Cardiac muscle cell (in vitro differentiated cells and primary cell): ENCODE results near the gene IL17REL. TPM values are rescaled to one million over a fixed set of nuclear protein-coding genes. Genes with fewer than 3 reads are reported as not detected.
A peak's percentile ranks its signal among the peaks of the same experiment; 100 is the strongest.

Source experiments
- DNase-seq, 2 donors: peaks; one replicate each; pipeline versions ENCODE4 v3.0.0 to v3.0.0-alpha.2; 2010 to 2017; ENCODE audit warnings: low read depth in 1 of 2, low spot score in 1 of 2
- H3K27ac ChIP-seq: fragments of 200-600 bp; sonication (generic); 2 replicates; pipeline ENCODE4 v1.5.1; 2016
- H3K27me3 ChIP-seq: fragments of 200-600 bp; sonication (generic); 2 replicates; pipeline ENCODE4 v1.6.0; 2016; ENCODE audit warnings: control low read depth
- H3K36me3 ChIP-seq: fragments of 200-600 bp; sonication (generic); 2 replicates; pipeline ENCODE4 v1.5.1; 2016; ENCODE audit warnings: control low read depth
- H3K4me1 ChIP-seq: fragments of 200-600 bp; sonication (generic); 2 replicates; pipeline ENCODE4 v1.8.1; 2017; ENCODE audit warnings: low read depth, mild to moderate bottlenecking, mixed run types
- H3K4me3 ChIP-seq: fragments of 200-600 bp; sonication (generic); 2 replicates; pipeline ENCODE4 v1.5.1; 2016; ENCODE audit warnings: mild to moderate bottlenecking
- H3K9me3 ChIP-seq: fragments of 200-600 bp; sonication (generic); 2 replicates; pipeline ENCODE4 v1.5.1; 2017; ENCODE audit warnings: low read depth, mild to moderate bottlenecking, control low read depth
- CTCF ChIP-seq: IDR thresholded peaks from 2 replicates; pipeline ENCODE4 v1.5.1; 2012; ENCODE audit warnings: low read depth, mild to moderate bottlenecking, low read length
- polyA plus RNA-seq: library from polyadenylated mRNA; unstranded; fragments of >200 nt; fragmentation: Nextera tagmentation; extraction: Ambion mirVana; gene quantifications from 2 replicates; pipeline ENCODE4 v1.2.1, GENCODE V29; 2016
- total RNA-seq: library from RNA; depleted of rRNA; stranded (reverse); fragments of >200 nt; gene quantifications from 2 replicates; pipeline ENCODE4 v1.2.3, GENCODE V29; 2016

Gene IL17REL
- total RNA-seq: 1.8 TPM in 1 of 2 replicates, not detected in the other
- polyA plus RNA-seq: not detected in 2 replicates

GRCh38 chr22:50012211-50013181 is at the start of gene IL17REL:
IL17REL (minus strand) TSS chr22:50012765; CDS start chr22:50012646, 119 bp downstream.
- no peak within 1 kb of the TSS for H3K4me3 ChIP-seq
- peak in 1 of 2 donors; percentile 22 for DNase-seq
- H3K4me1 ChIP-seq: no peaks in the 10 kb centered on the region
- H3K36me3 ChIP-seq: no peaks in the 10 kb centered on the region
- peaks cover 88% of the 10 kb centered on the region for H3K27me3 ChIP-seq
- peak; percentile 26 for TF ChIP-seq CTCF
- H3K9me3 ChIP-seq: no peaks in the 10 kb centered on the region
- H3K27ac ChIP-seq: no peak within 1 kb of the TSS

- no peak for TF ChIP-seq CTCF
- H3K4me3 ChIP-seq: no peak overlapping the region
- H3K27ac ChIP-seq: no peak overlapping the region
- H3K9me3 ChIP-seq: no peaks in the 10 kb centered on the region
- H3K36me3 ChIP-seq: no peaks in the 10 kb centered on the region
- peaks cover 21% of the 10 kb centered on the region for H3K4me1 ChIP-seq
- no peak for DNase-seq
- peaks cover 12% of the 10 kb centered on the region for H3K27me3 ChIP-seq
These were observed 49.3 kb upstream of the IL17REL start for GRCh38 chr22:50061824-50062355.

GRCh38 chr22:50061141-50061823 is 48.7 kb upstream of the IL17REL start:
- Histone ChIP-seq H3K27ac (no peak overlapping the region), H3K9me3 (no peaks in the 10 kb centered on the region), H3K4me3 (no peak overlapping the region), H3K4me1 (peaks cover 21% of the 10 kb centered on the region), H3K27me3 (peaks cover 12% of the 10 kb centered on the region), H3K36me3 (no peaks in the 10 kb centered on the region)
- no peak for TF ChIP-seq CTCF
- DNase-seq: no peak

GRCh38 chr22:50060441-50061140 is 48.0 kb upstream of the IL17REL start:
- Histone ChIP-seq H3K9me3 (no peaks in the 10 kb centered on the region), H3K27me3 (peaks cover 12% of the 10 kb centered on the region), H3K36me3 (no peaks in the 10 kb centered on the region), H3K4me1 (peaks cover 21% of the 10 kb centered on the region), H3K27ac (no peak overlapping the region), H3K4me3 (no peak overlapping the region)
- DNase-seq: no peak
- no peak for TF ChIP-seq CTCF

GRCh38 chr22:50059881-50060262 is 47.3 kb upstream of the IL17REL start:
- Histone ChIP-seq H3K27me3 (peaks cover 12% of the 10 kb centered on the region), H3K27ac (peak overlapping the region; percentile 14), H3K4me3 (no peak overlapping the region), H3K9me3 (no peaks in the 10 kb centered on the region), H3K4me1 (peaks cover 21% of the 10 kb centered on the region), H3K36me3 (no peaks in the 10 kb centered on the region)
- no peak for TF ChIP-seq CTCF
- DNase-seq: no peak
